ENCODE measurements around the gene PLAGL2.
"Not testable (repeated sequence)": the region's sequence is repeated elsewhere in the genome, so short reads cannot be mapped to it uniquely, and the experiment has no call there.

PLAGL2 gene

DNA sequence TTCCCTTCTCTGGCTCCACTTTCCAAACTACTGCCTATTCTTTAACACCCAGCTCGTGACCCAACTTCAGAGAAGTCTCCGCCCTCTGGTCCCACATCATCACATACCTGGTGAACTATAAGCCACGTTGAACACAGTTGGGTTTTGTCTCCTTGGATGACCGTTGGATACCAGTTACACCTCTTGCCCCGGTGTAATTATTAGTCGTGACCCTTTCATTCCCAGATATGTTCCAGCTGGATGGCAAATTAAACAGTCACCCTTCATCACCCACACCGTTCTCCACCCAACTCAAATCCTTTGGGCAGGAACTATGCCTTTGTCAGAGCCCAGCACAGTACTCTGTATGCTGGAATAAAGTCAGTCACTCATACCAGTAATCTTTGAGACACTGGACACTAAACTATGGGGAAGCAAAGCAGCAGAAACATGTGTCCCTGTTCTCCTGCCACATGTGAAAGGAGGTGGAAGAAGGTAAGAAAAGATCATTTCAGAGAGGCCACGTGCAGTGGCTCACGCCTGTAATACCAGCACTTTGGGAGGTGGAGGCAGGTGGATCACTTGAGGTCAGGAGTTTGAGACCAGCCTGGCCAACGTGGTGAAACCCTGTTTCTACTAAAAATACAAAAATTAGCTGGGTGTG lies 22.5 kb downstream of the PLAGL2 start:
- no peak for TF ChIP-seq CTCF (conservative IDR thresholded peaks at IDR 0.05; ENCODE audit: low read depth)
- CTCF ChIA-PET = no interaction called here
- no peak for DNase-seq (ENCODE audit: low spot score)
- no peak overlapping the region for H3K27ac ChIP-seq
- POLR2A ChIA-PET (ENCODE audit: low non-redundant PET) = no interaction called here

DNA sequence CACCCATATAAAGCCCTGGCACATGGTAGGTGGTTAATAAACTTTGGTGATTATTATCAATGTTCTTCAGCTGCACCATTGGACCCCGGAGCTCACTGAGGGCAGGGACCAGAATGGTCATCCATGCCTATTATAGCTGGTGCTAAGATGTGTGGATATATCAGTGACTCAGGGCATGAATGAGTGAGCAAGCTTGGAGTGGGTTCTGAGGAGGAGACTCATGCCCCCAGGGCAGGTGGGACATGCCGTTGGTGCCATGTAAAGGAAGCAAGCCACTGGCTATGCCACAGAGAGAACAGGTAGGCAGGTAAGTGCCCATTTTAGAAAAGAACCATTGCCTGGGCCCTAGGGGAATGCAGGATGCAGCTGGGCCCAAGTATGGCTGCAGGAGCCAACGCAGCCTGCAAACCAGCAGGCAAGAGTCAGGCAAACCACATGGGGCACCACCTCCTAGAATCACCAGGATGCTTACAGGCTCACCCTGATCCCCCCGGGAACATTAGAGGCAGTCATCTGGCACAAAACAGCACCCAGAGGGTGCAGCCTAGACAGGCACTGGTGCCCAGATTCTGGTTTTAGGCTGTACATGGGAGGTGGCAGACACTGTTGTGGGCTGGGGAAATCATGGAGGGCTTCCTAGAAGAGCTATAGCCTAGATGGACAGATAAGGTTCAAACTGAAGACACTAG lies 23.5 kb downstream of the PLAGL2 start:
- CTCF ChIA-PET = no interaction called here
- no peak overlapping the region for H3K27ac ChIP-seq
- no peak for TF ChIP-seq CTCF (conservative IDR thresholded peaks at IDR 0.05; ENCODE audit: low read depth)
- POLR2A ChIA-PET (ENCODE audit: low non-redundant PET) = interaction anchor here (0.5 kb wide), 1 partner anchor 141 kb away, joined by 4 read pairs; no protein-coding TSS in a partner anchor
- no peak for DNase-seq (ENCODE audit: low spot score)

- CTCF ChIA-PET = interaction anchor here (0.7 kb wide), 1 partner anchor 1837 kb away, joined by 3 read pairs; no protein-coding TSS in a partner anchor
- no peak overlapping the region for H3K27ac ChIP-seq
- DNase-seq (ENCODE audit: low spot score) = no peak
- no peak for TF ChIP-seq CTCF (conservative IDR thresholded peaks at IDR 0.05; ENCODE audit: low read depth)
- POLR2A ChIA-PET (ENCODE audit: low non-redundant PET) = interaction anchor here (0.5 kb wide), 1 partner anchor 94 kb away, joined by 3 read pairs; no protein-coding TSS in a partner anchor
Measured at GRCh38 chr20:32181606-32182005, 25.9 kb downstream of the PLAGL2 start.

- DNase-seq (ENCODE audit: low spot score) = no peak
- POLR2A ChIA-PET (ENCODE audit: low non-redundant PET) = no interaction called here
- TF ChIP-seq CTCF (conservative IDR thresholded peaks at IDR 0.05; ENCODE audit: low read depth) = no peak
Measured at GRCh38 chr20:32179934-32180333, 27.6 kb downstream of the PLAGL2 start.

DNA sequence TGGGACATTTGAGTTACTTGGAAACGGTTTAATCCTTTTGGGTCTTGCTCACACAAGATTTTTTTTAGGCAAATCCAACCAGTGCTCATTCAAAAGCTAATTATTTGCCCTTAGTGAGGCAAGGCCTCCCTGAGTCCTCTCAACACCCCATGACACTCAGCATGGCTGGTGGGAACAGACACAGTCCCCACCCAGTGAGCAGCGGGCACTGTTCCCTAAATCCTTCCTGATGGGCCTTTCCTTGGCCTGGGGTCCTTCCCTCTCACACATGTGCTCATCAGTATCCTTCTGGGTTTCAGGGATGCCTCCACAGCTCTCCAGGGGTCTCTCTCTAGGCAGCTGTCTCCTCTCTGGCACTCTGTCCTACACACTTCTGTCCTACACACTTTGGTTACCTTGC lies 28.0 kb downstream of the PLAGL2 start:
- no peak for TF ChIP-seq CTCF (conservative IDR thresholded peaks at IDR 0.05; ENCODE audit: low read depth)
- CTCF ChIA-PET = no interaction called here
- no peak for DNase-seq (ENCODE audit: low spot score)
- POLR2A ChIA-PET (ENCODE audit: low non-redundant PET) = no interaction called here
- no peak overlapping the region for H3K27ac ChIP-seq

More at GRCh38 chr20:32179934-32180333, 27.6 kb downstream of the PLAGL2 start:
- CTCF ChIA-PET = no interaction called here
- H3K27ac ChIP-seq = no peak overlapping the region

GRCh38 chr20:32177696-32178095 lies 29.8 kb downstream of the PLAGL2 start:
- H3K27ac ChIP-seq; POLR2A ChIA-PET (ENCODE audit: low non-redundant PET); DNase-seq (ENCODE audit: low spot score); CTCF ChIA-PET: not testable (repeated sequence)
